ENCODE data around the gene DHRS4L2.
"Not testable (repeated sequence)": the region's sequence is repeated elsewhere in the genome, so short reads cannot be mapped to it uniquely, and the experiment has no call there.

The DHRS4L2 gene

GRCh38 chr14:23970283-23970659, 18.5 kb upstream of the DHRS4L2 start:
- DNase-seq = not testable (repeated sequence)

GRCh38 chr14:23973178-23973577, 15.6 kb upstream of the DHRS4L2 start:
- not testable (repeated sequence) for DNase-seq

- DNase-seq = not testable (repeated sequence)
Measured at GRCh38 chr14:23974041-23974440, 14.7 kb upstream of the DHRS4L2 start.

GRCh38 chr14:23977208-23977607, 11.5 kb upstream of the DHRS4L2 start:
- DNase-seq = not testable (repeated sequence)

- not testable (repeated sequence) for DNase-seq
Measured at GRCh38 chr14:23981951-23982813, 6.5 kb upstream of the DHRS4L2 start.

- no peak for DNase-seq
Measured at GRCh38 chr14:23984891-23985602, 3.7 kb upstream of the DHRS4L2 start.

GRCh38 chr14:23988223-23988606, 514 bp upstream of the DHRS4L2 start:
- not testable (repeated sequence) for DNase-seq

- peak in 41 of 56 donors; percentile 23 to 84 (median 56) for DNase-seq
Measured at GRCh38 chr14:23989734-23990445, 1.2 kb downstream of the DHRS4L2 start.

GRCh38 chr14:23990961-23991360, 2.2 kb downstream of the DHRS4L2 start:
- DNase-seq = not testable (repeated sequence)

GRCh38 chr14:23993042-23993441, 4.3 kb downstream of the DHRS4L2 start:
- not testable (repeated sequence) for DNase-seq

- not testable (repeated sequence) for DNase-seq
Measured at GRCh38 chr14:23996009-23996408, 7.3 kb downstream of the DHRS4L2 start.

- DNase-seq = not testable (repeated sequence)
Measured at GRCh38 chr14:23996825-23997224, 8.1 kb downstream of the DHRS4L2 start.

GRCh38 chr14:23999640-24000039, 10.9 kb downstream of the DHRS4L2 start:
- not testable (repeated sequence) for DNase-seq

- not testable (repeated sequence) for DNase-seq
Measured at GRCh38 chr14:24001078-24001477, 12.3 kb downstream of the DHRS4L2 start.

GRCh38 chr14:24001679-24002078, 12.9 kb downstream of the DHRS4L2 start:
- not testable (repeated sequence) for DNase-seq

GRCh38 chr14:24006471-24006816, 17.7 kb downstream of the DHRS4L2 start:
- not testable (repeated sequence) for DNase-seq

GRCh38 chr14:24006817-24007652, 18.3 kb downstream of the DHRS4L2 start:
- DNase-seq = peak in 37 of 56 donors; percentile 5 to 75 (median 42)

GRCh38 chr14:24011051-24011450, 22.3 kb downstream of the DHRS4L2 start:
- DNase-seq = no peak

- peak in 1 of 56 donors; percentile 10 for DNase-seq
Measured at GRCh38 chr14:24012726-24013273, 24.1 kb downstream of the DHRS4L2 start.
